Subcutaneous adipose tissue (tissue), 4 donors: Measurements from ENCODE around the gene CFAP58. TPM values are rescaled to one million over a fixed set of nuclear protein-coding genes. Genes with fewer than 3 reads are reported as not detected.

Experiments
- CTCF ChIP-seq: fragments of 450-650 bp; IDR thresholded peaks from one replicate; pipeline ENCODE4 v1.5.1; 2016; ENCODE audit warnings: low read depth, mild to moderate bottlenecking, control low read depth, antibody characterized with exemption, moderate library complexity
- total RNA-seq, 4 donors: library from RNA; depleted of rRNA; stranded (reverse); fragments of >200 nt; gene quantifications; one replicate each; pipeline ENCODE4 v1.1.0, GENCODE V29; 2016

The CFAP58 gene
- total RNA-seq, 4 donors from 2014 or later: 0.16 to 0.66 (median 0.26) TPM

- TF ChIP-seq CTCF: no peak
Observed at GRCh38 chr10:104441329-104442000, 87.8 kb downstream of the CFAP58 start.

GRCh38 chr10:104445359-104445758 lies 91.7 kb downstream of the CFAP58 start:
- TF ChIP-seq CTCF: no peak

- TF ChIP-seq CTCF: no peak
Observed at GRCh38 chr10:104446151-104446550, 92.5 kb downstream of the CFAP58 start.

GRCh38 chr10:104447331-104447730 lies 93.7 kb downstream of the CFAP58 start:
- no peak for TF ChIP-seq CTCF

GRCh38 chr10:104447906-104448305 lies 94.3 kb downstream of the CFAP58 start:
- no peak for TF ChIP-seq CTCF

- TF ChIP-seq CTCF: no peak
Observed at GRCh38 chr10:104449391-104449790, 95.8 kb downstream of the CFAP58 start.

- TF ChIP-seq CTCF: no peak
Observed at GRCh38 chr10:104450490-104450889, 96.9 kb downstream of the CFAP58 start.
